ENCODE data around the gene PFKP.
"Not testable (repeated sequence)": the region's sequence is repeated elsewhere in the genome, so short reads cannot be mapped to it uniquely, and the experiment has no call there.

Gene PFKP

GRCh38 chr10:3151889-3152565 lies 84.7 kb downstream of the PFKP start:
- DNase-seq (ENCODE audit: low read depth in 2 of 2, low spot score in 1 of 2), result no peak

DNA sequence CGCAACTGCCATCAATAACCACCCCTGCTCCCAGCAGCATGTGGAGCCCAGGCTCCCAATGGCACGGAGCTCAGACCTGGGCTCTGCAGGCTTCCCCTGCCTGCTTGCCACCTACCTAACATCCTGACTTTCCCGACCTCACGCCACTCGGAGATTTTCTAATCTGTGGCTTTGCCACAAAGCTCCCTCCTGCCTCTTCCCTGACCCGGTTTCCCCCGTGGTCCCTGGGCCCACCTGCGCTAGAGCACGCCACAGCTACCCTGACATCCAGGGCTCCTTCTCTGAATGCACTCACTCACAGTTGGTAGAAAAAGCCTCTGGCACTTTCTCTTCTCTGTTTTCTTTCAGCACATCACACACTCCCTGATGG lies 85.2 kb downstream of the PFKP start:
- DNase-seq (ENCODE audit: low read depth in 2 of 2, low spot score in 1 of 2), result no peak

DNA sequence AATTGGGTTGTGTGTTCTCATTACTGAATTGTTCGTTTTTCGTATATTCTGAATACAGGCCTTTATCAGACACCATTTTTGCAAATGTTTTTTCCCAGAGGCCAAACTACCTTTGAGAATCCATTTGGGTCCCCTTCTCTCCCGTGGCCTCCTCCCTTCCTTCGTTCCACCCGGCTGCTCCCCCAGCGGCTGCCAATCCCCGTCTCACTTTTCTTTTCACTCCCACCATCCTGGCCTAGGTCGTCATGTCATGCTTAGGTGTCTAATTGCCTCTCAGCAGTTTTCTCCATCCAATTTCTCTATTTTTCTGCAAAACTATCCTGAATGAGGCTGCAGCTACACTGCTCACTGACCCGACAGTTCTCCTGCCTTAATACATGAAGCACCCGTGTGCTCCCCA lies 87.3 kb downstream of the PFKP start:
- no peak for DNase-seq (ENCODE audit: low read depth in 2 of 2, low spot score in 1 of 2)

DNA sequence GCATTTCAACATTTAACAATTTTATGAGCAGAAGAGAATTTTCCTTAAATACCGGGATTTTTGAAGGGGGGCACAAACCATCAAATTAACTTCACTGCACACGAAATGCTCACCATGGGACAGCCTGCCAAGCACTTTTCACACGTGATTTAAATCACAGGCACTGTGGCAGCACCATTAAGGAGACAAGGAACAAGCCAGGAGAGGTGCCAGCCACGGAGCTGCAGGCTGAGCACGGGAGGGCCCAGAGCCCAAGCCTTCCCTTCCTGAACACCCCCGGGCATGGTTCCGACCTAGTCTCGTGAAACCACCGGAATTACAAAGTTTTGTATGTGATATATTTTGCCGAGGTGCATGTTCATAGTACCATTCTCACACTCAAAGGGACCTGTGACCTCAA lies 91.8 kb downstream of the PFKP start:
- no peak for DNase-seq (ENCODE audit: low read depth in 2 of 2, low spot score in 1 of 2)

DNA sequence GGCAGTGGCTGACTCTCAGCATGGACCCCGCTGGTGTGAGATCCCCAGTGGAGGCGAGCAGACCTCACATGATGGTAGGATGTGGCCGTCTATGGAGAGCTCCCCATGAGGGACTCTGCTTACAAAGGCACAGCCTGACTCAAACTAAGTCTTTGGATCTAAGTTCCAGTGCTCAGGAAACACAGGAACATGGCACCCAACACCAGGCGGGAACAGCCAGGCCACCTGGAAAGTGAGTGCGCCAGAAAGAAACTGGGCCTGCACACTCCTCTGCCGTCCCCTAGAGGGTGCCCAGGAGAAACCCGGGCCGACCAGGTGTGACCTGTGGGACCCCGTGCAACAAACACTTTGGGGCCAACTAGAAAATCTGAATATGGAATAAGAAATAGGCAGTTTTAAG lies 95.2 kb downstream of the PFKP start:
- DNase-seq (ENCODE audit: low read depth in 2 of 2, low spot score in 1 of 2), result no peak

DNA sequence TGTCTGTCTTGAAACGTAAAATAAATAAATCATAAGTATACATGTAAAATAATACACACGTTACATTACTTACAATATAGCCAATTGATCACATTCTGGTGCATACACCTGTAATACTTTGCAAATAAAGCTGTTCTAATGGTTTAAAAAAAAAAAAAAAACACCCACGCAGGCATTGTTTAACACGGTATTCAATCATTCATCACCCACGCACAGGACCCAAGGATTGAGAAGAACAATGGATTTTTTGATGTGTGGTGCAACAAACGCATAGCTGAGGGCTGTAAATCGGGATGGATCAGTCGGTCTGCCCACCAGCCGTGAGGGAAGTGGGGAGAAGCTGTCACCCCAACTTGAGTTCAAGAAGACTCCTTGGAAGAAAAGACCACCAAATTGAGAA lies 96.5 kb downstream of the PFKP start:
- DNase-seq (ENCODE audit: low read depth in 2 of 2, low spot score in 1 of 2), result no peak

DNA sequence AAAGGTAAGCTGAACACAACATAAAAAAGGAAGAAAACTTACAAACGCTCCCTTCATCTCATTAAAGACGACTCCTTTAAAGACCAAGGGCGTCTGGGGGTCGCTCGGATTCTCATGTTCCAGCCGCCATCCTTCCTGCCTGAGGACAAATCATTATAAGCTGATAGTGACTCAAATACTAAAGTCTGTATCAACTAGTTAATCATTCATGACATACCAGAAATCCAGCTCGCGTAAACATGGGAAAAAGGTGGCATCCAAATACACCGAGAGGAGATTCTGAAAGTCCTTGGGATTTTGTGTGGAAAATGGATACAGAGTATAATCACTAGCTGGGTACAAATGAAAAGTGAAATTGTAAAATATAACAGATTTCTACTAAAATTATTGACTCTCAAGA lies 97.8 kb downstream of the PFKP start:
- no peak for DNase-seq (ENCODE audit: low read depth in 2 of 2, low spot score in 1 of 2)

GRCh38 chr10:3166496-3167290 lies 99.3 kb downstream of the PFKP start:
- DNase-seq (ENCODE audit: low read depth in 2 of 2, low spot score in 1 of 2), result no peak

DNA sequence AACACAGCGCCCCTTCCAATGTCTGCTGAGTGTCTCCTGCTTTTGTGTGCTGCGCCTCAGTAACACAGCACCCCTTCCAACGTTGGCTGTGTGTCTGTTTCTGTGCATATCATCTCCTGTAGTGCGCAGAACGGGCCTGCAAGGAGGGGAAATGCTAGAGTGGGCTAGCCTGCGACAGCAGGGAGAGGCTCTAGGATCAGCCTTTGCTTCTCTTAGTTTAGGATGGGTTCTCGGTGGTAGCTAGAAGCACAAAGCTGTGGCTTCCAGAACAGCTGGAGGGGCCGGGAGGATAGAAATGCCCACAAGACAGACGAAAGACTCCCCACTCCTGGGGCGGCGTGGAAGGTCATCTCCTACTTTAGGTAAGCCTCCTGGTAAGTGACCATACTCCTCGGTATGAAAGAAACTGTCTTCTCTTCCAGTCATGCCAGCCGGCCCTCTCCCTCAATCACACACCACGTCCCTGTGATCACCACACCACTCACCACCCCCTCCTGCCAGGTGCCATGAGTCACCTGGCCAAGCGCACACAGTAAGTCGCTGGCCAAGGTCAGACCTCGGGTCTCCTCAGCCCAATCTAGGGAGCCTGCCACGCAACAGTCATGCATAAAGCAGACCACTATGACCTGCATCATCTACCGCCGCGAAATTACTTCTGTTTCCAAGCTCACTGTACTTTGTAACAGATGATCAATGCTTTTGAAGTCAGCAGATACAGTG lies 100.4 kb downstream of the PFKP start:
- no peak for DNase-seq (ENCODE audit: low read depth in 2 of 2, low spot score in 1 of 2)

DNA sequence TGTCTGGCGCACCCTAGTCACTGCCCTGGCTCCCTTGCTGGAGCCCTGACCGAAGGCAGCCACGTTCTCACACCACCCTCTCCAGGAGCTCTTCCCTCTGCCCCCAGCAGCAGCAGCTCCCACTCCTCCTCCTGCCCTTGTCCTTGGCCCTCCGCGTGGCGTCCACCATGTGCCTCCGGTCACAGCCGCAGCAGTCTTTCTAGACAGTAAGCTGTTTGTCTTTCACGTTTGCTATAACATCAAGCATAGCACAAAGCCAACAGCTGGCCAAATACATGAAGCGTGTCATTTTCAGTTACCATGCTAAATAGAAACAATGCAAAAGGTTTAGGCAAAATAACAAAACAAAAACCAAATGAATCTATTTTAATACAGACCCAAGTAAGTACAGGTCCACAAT lies 101.9 kb downstream of the PFKP start:
- DNase-seq (ENCODE audit: low read depth in 2 of 2, low spot score in 1 of 2), result no peak

DNA sequence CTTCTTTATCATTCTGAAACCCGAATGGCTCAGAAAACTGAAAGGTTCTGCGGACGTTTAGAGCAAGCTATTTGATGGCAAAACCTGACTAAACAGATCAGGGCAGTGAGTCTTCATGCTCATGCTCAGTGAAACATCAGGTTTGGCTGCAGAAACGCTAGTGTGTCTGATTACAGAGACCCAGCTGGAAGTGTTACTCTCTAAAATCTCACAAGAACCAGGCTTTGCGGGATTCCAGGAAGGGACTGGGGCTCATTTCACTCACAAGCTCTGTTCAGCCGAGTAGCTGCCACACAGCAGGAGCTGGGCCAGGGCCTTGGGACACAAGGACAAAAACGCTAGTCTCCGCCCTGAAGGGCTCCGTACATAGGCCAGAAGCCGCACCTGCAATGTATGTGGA lies 102.3 kb downstream of the PFKP start:
- DNase-seq (ENCODE audit: low read depth in 2 of 2, low spot score in 1 of 2), result no peak

- not testable (repeated sequence) for DNase-seq (ENCODE audit: low read depth in 2 of 2, low spot score in 1 of 2)
Measured at GRCh38 chr10:3171488-3171887, 104.1 kb downstream of the PFKP start.

GRCh38 chr10:3172081-3172445 lies 104.7 kb downstream of the PFKP start:
- peak; percentile 11 to 22 for DNase-seq (ENCODE audit: low read depth in 2 of 2, low spot score in 1 of 2)

- DNase-seq (ENCODE audit: low read depth in 2 of 2, low spot score in 1 of 2), result peak; percentile 94 to 98
Measured at GRCh38 chr10:3172446-3173170, 105.3 kb downstream of the PFKP start, which contains the start of gene PITRM1. PITRM1 (minus strand) TSS chr10:3172782; CDS start chr10:3172772, 10 bp downstream.

DNA sequence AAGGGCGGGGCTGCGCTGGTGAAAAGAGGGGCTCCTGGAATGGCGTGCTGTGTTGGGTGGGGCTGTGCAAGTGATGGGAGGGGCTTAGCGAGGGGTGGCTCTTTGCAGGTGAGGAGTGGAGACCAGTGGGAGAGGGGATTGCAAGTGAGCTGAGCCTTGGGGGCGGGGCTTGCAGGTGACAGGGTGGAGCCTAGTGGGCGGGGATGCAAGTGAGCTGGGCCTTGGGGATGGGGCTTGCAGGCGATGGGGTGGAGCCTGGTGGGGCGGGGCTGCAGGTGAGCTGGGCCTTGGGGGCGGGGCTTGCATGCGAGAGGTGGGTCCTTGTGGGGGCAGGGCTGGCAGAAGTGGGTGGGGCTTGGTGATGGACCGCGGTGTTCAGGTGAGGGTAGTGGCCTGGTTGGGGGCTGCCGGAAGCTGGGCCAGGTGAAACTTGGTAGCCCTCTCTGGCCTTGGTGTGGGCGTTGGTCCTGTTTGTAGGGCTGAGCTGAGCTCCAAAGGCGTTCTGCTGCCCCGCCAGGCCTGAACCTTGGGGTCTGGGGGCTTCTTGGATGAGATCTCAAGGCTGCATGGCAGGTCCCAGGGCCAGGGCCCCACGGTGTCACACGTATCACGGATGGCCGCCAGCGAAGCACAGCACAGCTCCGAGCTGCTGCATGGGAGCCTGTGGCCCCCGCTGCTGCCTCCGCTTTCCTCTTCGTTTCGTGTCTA lies 106.0 kb downstream of the PFKP start:
- DNase-seq (ENCODE audit: low read depth in 2 of 2, low spot score in 1 of 2), result no peak

DNA sequence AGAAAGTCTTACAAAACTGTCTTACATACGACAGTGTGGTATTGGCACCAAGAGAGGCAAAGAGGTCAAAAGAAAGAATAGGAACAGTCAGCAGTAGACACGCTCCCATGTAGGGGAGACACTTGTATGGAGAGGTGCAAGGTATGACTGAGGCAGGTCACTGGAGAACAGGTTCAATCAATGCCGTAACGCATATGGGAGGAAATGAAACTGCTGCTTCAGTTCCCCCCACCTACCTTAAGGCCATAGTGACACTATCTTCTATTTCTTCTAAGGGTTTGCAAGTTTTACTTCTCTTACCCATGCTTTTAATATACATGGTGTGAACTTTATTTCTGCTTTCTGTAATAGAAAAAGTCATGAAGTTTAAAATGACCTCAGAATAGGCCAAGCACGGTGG lies 110.7 kb downstream of the PFKP start:
- DNase-seq (ENCODE audit: low read depth in 2 of 2, low spot score in 1 of 2), result no peak

- DNase-seq (ENCODE audit: low read depth in 2 of 2, low spot score in 1 of 2), result no peak
Measured at GRCh38 chr10:3179174-3179573, 111.8 kb downstream of the PFKP start.

DNA sequence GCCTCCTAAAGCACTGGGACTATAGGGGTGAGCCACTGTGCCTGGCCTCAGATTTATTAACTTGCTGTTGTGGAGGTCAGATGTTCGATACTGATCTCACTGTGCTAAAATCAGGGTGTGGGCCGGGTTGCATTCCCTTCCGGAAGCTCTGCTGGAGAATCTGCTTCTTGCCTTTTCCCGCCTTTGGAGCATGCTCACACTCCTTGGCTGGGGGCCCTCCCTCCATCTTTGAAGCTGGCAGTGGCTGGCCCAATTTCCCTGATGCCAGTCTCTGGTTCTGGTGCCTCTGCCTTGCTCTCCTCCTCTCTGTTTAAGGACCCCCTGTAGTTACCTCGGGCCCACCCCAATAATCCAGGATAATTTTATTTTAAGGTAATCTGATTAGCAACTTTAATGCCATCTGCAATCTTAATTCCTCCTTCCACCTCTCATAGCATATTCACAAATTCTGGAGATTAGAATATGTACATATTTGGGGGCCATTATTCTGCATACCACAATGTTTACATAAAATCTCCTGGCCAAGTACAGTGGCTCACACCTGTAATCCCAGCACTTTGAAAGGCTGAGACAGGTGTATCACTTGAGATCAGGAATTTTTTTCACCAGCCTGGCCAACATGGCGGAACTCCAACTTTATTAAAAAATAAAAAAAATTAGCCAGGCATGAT lies 113.1 kb downstream of the PFKP start:
- no peak for DNase-seq (ENCODE audit: low read depth in 2 of 2, low spot score in 1 of 2)

- no peak for DNase-seq (ENCODE audit: low read depth in 2 of 2, low spot score in 1 of 2)
Measured at GRCh38 chr10:3185386-3185785, 118.0 kb downstream of the PFKP start.

DNA sequence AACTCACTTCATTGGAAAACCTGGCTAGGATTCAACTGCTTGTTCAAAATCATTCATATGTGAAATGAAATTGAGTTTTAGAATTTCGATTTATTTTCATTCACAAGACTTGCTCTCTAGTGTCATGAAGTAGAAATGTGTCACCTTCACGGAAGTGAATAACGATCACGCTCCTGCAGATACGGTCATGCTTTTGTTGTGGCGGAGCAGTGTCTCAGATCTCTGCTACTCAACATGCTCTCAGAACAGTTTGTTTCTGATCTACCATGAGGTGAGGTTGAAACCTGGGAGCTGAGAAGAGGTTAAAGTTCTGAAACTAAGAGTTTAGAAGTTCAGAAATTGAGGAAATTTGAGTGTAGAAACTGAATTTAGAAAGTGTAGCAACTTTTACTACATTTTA lies 119.0 kb downstream of the PFKP start:
- no peak for DNase-seq (ENCODE audit: low read depth in 2 of 2, low spot score in 1 of 2)

Measured in stimulated activated CD8-positive, alpha-beta memory T cell treated with anti-CD3 and anti-CD28 coated beads, Interleukin-4, amount 100 ng/mL, for 4 hours (primary cell).